K562 (cell line): ENCODE data around the gene PPP1R37. TPM values are rescaled to one million over a fixed set of nuclear protein-coding genes. Genes with fewer than 3 reads are reported as not detected.

Experiments
- CBX3 ChIP-seq, 2 experiments: IDR thresholded peaks; 1 replicate in 1 of 2; 2 replicates in 1 of 2; pipeline ENCODE4 v1.6.1; 2012; ENCODE audit warnings: inconsistent platforms in 2 of 2, low read length in 2 of 2, borderline replicate concordance in 1 of 2, control low read depth in 1 of 2
- CBX8 ChIP-seq: fragments of 200-600 bp; sonication (generic); IDR thresholded peaks from 2 replicates; pipeline ENCODE4 v1.6.1; 2012; ENCODE audit warnings: borderline replicate concordance, mixed run types, low read depth, mild to moderate bottlenecking, moderate library complexity, mixed read lengths, low read length, control low read depth, inconsistent platforms; ENCODE audit not compliant: poor library complexity, severe bottlenecking; ENCODE audit errors: extremely low read depth
- JUND ChIP-seq, 2 experiments: IDR thresholded peaks; 2 replicates in 1 of 2; 3 replicates in 1 of 2; pipeline ENCODE4 v1.6.1; 2011; ENCODE audit warnings: borderline replicate concordance in 2 of 2, low read depth in 2 of 2, low read length in 2 of 2, improper control_type of control experiment in 1 of 2, missing biosample characterization in 1 of 2, missing genetic modification characterization in 1 of 2, missing genetic modification reagents in 1 of 2
- NR1H2 ChIP-seq: sonication (generic); formaldehyde crosslinking; IDR thresholded peaks from 2 replicates; pipeline ENCODE4 v1.4.0; 2020; ENCODE audit warnings: mild to moderate bottlenecking, missing genetic modification reagents
- POLR2B ChIP-seq: fragments of 450-650 bp; IDR thresholded peaks from 2 replicates; pipeline ENCODE4 v1.6.1; 2018; ENCODE audit warnings: low read depth; ENCODE audit not compliant: partially characterized antibody
- TGIF2 ChIP-seq: sonication (generic); formaldehyde crosslinking; IDR thresholded peaks from 2 replicates; pipeline ENCODE4 v1.8.1; 2022; ENCODE audit warnings: mild to moderate bottlenecking, missing genetic modification reagents, moderate library complexity
- ZEB2 ChIP-seq: fragments of 450-650 bp; IDR thresholded peaks from 2 replicates; pipeline ENCODE4 v1.6.1; 2016
- ZNF699 ChIP-seq: fragments of 250-450 bp; sonication (Bioruptor Pico); IDR thresholded peaks from 2 replicates; pipeline ENCODE4 v1.8.0; 2021; ENCODE audit warnings: mild to moderate bottlenecking, moderate library complexity; ENCODE audit not compliant: insufficient replicate concordance
- polyA plus RNA-seq, 8 experiments: library from polyadenylated mRNA; depleted of rRNA in 4 of 8; stranded (reverse) in 5 of 8; unstranded in 3 of 8; fragments of >200 nt; fragmentation: Nextera tagmentation in 2 of 8; fragmentation: Illumina TruSeq in 1 of 8; extraction: Ambion mirVana in 2 of 8; extraction: Trizol in 1 of 8; gene quantifications; 2 replicates each; pipeline versions ENCODE4 v1.2.1 to v1.2.3, GENCODE V29; 2011 to 2014; ENCODE audit warnings: inconsistent platforms in 1 of 8, missing spikeins in 1 of 8
- total RNA-seq, 7 experiments: library from RNA; depleted of rRNA in 6 of 7; stranded (reverse); fragments of >200 nt in 6 of 7; fragmentation: Illumina TruSeq in 2 of 7; extraction: Trizol in 2 of 7; gene quantifications; 2 replicates each; pipeline versions ENCODE4 v1.2.1 to v1.2.3, GENCODE V29; 2011 to 2021; ENCODE audit warnings: low replicate concordance in 1 of 7
- TF ChIP-seq, protein P1 (sequence below): IDR thresholded peaks from 3 replicates; pipeline ENCODE4 v1.6.1; 2011; ENCODE audit warnings: borderline replicate concordance, mild to moderate bottlenecking; ENCODE audit not compliant: insufficient read length, insufficient read depth
- TF ChIP-seq, protein P2 (sequence below): fragments of 250-450 bp; sonication (Bioruptor Pico); IDR thresholded peaks from 2 replicates; pipeline ENCODE4 v1.5.0; 2020; ENCODE audit warnings: mild to moderate bottlenecking
- TF ChIP-seq, protein P3 (sequence below), 2 experiments: fragments of 250-450 bp in 1 of 2; fragments of 450-650 bp in 1 of 2; sonication (Bioruptor Pico) in 1 of 2; IDR thresholded peaks; 2 replicates each; pipeline versions ENCODE4 v1.6.1 to v1.8.0; 2016 to 2021; ENCODE audit warnings: mild to moderate bottlenecking in 2 of 2, moderate library complexity in 2 of 2, missing compliant biosample characterization in 1 of 2, missing genetic modification characterization in 1 of 2
- TF ChIP-seq, protein P4 (sequence below): fragments of 250-450 bp; sonication (Bioruptor Pico); IDR thresholded peaks from 2 replicates; pipeline ENCODE4 v1.6.1; 2021; ENCODE audit warnings: mild to moderate bottlenecking
- TF ChIP-seq, protein P5 (sequence below): IDR thresholded peaks from 3 replicates; pipeline ENCODE4 v1.6.1; 2011; ENCODE audit warnings: borderline replicate concordance, mild to moderate bottlenecking, moderate library complexity; ENCODE audit not compliant: insufficient read length; ENCODE audit errors: extremely low read depth
- TF ChIP-seq, protein P6 (sequence below): fragments of 450-650 bp; IDR thresholded peaks from 2 replicates; pipeline ENCODE4 v1.6.1; 2016; ENCODE audit warnings: low read depth, mild to moderate bottlenecking, moderate library complexity
- TF ChIP-seq, protein P7 (sequence below): fragments of 250-450 bp; sonication (Bioruptor Pico); IDR thresholded peaks from 2 replicates; pipeline ENCODE4 v1.8.0; 2022; ENCODE audit warnings: inconsistent platforms, mild to moderate bottlenecking, moderate library complexity, borderline replicate concordance

Gene PPP1R37
- total and polyA plus RNA-seq, 9 of the 15 experiments (the other 6 are each of a cell fraction or from before 2014, with no cell fraction given), result 0.04 to 20.3 (median 7.3) TPM

DNA sequence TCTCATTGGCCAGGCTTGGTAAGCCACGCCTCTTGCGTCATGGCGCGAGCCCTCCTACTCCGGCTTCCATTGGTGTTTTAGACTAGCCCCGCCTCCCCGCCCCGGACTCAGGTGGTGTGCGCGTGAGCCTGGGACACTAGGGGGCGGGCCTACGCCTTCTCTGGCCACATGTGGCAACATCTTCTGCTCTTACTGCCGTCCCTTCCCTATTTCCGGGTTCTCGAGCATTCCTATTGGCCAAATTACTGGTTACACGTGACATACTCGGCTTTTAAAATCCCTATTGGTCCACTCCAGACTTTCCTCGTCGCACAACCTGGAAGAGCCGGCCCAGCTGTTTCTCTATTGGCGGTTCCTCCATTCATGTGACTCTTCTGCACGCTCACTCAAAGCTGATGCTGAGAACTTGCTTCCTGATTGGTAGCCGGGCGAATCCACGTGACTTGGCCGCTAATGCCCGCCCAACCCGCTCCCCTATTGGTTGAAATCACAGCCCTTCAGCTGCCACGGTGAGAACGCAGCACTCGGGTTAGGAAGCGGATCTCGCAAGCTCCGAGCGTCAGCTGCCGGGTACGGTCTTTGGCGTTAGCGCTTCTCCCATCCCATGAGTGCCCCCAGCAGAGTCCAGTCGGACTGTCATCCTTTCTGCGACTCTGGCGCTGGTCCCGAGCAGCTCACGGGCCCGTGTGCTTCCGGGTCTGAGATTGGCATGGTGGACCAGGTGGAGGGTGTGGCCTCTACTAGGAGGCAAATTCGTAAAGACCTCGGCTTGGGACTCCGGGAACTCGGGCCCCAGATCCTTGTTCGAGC, 85.5 kb downstream of the PPP1R37 start, which contains the start of gene BLOC1S3 (continued):
- TF ChIP-seq, protein P1, sequence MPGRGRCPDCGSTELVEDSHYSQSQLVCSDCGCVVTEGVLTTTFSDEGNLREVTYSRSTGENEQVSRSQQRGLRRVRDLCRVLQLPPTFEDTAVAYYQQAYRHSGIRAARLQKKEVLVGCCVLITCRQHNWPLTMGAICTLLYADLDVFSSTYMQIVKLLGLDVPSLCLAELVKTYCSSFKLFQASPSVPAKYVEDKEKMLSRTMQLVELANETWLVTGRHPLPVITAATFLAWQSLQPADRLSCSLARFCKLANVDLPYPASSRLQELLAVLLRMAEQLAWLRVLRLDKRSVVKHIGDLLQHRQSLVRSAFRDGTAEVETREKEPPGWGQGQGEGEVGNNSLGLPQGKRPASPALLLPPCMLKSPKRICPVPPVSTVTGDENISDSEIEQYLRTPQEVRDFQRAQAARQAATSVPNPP, result no peak
- TF ChIP-seq ZEB2 (no peak), JUND (IDR thresholded peaks at IDR 0.05; ENCODE audit: borderline replicate concordance, low read depth, low read length) (no peak; the same call in 1 of the 2 replicates), JUND (tag; IDR thresholded peaks at IDR 0.05; ENCODE audit: borderline replicate concordance, low read depth, low read length) (no peak), POLR2B (peak; percentile 67), ZNF699 (CRISPR knock-in tag) (no peak), CBX8 (no peak), NR1H2 (no peak), CBX3 (IDR thresholded peaks at IDR 0.05; ENCODE audit: borderline replicate concordance in 1 of 2, low read length in 2 of 2) (no peak), TGIF2 (no peak)
- TF ChIP-seq, protein P2, sequence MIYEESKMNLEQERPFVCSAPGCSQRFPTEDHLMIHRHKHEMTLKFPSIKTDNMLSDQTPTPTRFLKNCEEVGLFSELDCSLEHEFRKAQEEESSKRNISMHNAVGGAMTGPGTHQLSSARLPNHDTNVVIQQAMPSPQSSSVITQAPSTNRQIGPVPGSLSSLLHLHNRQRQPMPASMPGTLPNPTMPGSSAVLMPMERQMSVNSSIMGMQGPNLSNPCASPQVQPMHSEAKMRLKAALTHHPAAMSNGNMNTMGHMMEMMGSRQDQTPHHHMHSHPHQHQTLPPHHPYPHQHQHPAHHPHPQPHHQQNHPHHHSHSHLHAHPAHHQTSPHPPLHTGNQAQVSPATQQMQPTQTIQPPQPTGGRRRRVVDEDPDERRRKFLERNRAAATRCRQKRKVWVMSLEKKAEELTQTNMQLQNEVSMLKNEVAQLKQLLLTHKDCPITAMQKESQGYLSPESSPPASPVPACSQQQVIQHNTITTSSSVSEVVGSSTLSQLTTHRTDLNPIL (CRISPR knock-in tag), result no peak
- TF ChIP-seq, protein P3, sequence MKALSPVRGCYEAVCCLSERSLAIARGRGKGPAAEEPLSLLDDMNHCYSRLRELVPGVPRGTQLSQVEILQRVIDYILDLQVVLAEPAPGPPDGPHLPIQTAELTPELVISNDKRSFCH (CRISPR knock-in tag; IDR thresholded peaks at IDR 0.05), result no peak
- TF ChIP-seq, protein P3 (tag; IDR thresholded peaks at IDR 0.05), result no peak; the same call in 1 of the 2 replicates
- TF ChIP-seq, protein P4, sequence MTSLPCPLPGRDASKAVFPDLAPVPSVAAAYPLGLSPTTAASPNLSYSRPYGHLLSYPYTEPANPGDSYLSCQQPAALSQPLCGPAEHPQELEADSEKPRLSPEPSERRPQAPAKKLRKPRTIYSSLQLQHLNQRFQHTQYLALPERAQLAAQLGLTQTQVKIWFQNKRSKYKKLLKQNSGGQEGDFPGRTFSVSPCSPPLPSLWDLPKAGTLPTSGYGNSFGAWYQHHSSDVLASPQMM, result no peak
- TF ChIP-seq, protein P5, sequence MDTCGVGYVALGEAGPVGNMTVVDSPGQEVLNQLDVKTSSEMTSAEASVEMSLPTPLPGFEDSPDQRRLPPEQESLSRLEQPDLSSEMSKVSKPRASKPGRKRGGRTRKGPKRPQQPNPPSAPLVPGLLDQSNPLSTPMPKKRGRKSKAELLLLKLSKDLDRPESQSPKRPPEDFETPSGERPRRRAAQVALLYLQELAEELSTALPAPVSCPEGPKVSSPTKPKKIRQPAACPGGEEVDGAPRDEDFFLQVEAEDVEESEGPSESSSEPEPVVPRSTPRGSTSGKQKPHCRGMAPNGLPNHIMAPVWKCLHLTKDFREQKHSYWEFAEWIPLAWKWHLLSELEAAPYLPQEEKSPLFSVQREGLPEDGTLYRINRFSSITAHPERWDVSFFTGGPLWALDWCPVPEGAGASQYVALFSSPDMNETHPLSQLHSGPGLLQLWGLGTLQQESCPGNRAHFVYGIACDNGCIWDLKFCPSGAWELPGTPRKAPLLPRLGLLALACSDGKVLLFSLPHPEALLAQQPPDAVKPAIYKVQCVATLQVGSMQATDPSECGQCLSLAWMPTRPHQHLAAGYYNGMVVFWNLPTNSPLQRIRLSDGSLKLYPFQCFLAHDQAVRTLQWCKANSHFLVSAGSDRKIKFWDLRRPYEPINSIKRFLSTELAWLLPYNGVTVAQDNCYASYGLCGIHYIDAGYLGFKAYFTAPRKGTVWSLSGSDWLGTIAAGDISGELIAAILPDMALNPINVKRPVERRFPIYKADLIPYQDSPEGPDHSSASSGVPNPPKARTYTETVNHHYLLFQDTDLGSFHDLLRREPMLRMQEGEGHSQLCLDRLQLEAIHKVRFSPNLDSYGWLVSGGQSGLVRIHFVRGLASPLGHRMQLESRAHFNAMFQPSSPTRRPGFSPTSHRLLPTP, result no peak
- TF ChIP-seq, protein P6, sequence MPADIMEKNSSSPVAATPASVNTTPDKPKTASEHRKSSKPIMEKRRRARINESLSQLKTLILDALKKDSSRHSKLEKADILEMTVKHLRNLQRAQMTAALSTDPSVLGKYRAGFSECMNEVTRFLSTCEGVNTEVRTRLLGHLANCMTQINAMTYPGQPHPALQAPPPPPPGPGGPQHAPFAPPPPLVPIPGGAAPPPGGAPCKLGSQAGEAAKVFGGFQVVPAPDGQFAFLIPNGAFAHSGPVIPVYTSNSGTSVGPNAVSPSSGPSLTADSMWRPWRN, result peak; percentile 67; the same call in 1 of the 2 replicates
- TF ChIP-seq, protein P7, sequence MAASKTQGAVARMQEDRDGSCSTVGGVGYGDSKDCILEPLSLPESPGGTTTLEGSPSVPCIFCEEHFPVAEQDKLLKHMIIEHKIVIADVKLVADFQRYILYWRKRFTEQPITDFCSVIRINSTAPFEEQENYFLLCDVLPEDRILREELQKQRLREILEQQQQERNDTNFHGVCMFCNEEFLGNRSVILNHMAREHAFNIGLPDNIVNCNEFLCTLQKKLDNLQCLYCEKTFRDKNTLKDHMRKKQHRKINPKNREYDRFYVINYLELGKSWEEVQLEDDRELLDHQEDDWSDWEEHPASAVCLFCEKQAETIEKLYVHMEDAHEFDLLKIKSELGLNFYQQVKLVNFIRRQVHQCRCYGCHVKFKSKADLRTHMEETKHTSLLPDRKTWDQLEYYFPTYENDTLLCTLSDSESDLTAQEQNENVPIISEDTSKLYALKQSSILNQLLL (CRISPR knock-in tag), result no peak
